Heart left ventricle (tissue), 13 donors: ENCODE results near the gene EZH1.

Experiments
- POLR2A ChIP-seq, 2 donors: fragments of 450-650 bp; IDR thresholded peaks; one replicate each; pipeline ENCODE4 v1.6.1; 2017; ENCODE audit warnings: antibody characterized with exemption in 2 of 2, mild to moderate bottlenecking in 2 of 2, moderate library complexity in 2 of 2
- TF ChIP-seq, protein P1 (sequence below), 12 donors: fragments of 200-600 bp; sonication (generic) in 4 of 12; IDR thresholded peaks; one replicate each; pipeline versions ENCODE4 v1.5.0 to v1.8.0; 2018 to 2022; ENCODE audit warnings: antibody characterized with exemption in 12 of 12, mild to moderate bottlenecking in 5 of 12
- donor health status: ischemic (EF 13 %, LVEDD 7.1; RV severe dilation, severe dysfunction).
- donor health status: DM: no; HTN: yes; CAD: no.
- donor health status: DM: no; HTN: no; CAD: no.
- donor health status: ischemic (EF 25% LVEDD 6.9; RV normal size, moderate dysfunction).
- donor health status: ischemic (EF 25% LVEDD 5.7; RV mildly dilated, moderate dysfunction).
- donor health status: ischemic (EF 35%, LVEDD 5.7; RV mildly dilated, moderate dysfunction).
- donor health status: nonischemic (EF 11% LVEDD 7.7; RV severe dilation, severe dysfunction).
- donor health status: DM: yes; HTN: yes; CAD: no.
- donor health status: PGD.
- donor health status: ischemic (EF 29% LVEDD 5.4; RV normal size, mild dysfunction).
- donor health status: nonischemic (EF 23%, LVEDD 6.1; RV moderate dilation, normal function).

- TF ChIP-seq, protein P1, sequence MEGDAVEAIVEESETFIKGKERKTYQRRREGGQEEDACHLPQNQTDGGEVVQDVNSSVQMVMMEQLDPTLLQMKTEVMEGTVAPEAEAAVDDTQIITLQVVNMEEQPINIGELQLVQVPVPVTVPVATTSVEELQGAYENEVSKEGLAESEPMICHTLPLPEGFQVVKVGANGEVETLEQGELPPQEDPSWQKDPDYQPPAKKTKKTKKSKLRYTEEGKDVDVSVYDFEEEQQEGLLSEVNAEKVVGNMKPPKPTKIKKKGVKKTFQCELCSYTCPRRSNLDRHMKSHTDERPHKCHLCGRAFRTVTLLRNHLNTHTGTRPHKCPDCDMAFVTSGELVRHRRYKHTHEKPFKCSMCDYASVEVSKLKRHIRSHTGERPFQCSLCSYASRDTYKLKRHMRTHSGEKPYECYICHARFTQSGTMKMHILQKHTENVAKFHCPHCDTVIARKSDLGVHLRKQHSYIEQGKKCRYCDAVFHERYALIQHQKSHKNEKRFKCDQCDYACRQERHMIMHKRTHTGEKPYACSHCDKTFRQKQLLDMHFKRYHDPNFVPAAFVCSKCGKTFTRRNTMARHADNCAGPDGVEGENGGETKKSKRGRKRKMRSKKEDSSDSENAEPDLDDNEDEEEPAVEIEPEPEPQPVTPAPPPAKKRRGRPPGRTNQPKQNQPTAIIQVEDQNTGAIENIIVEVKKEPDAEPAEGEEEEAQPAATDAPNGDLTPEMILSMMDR (IDR thresholded peaks at IDR 0.05) = peak; percentile 82 to 98 (median 92)
- peak in 1 of 2 donors; percentile 43 for TF ChIP-seq POLR2A (IDR thresholded peaks at IDR 0.05)
Measured at GRCh38 chr17:42679492-42680330, 65.1 kb downstream of the EZH1 start.
